WTC11 (cell line): ENCODE data around the gene ELP4. TPM values are rescaled to one million over a fixed set of nuclear protein-coding genes. Genes with fewer than 3 reads are reported as not detected.
A peak's percentile ranks its signal among the peaks of the same experiment; 100 is the strongest.

Source experiments
- ATAC-seq: fragments of 200-7000 bp; cut with Tn5 transposase; 2 replicates; pipeline ENCODE4 v1.10.0; 2021; ENCODE audit warnings: mild to moderate bottlenecking, moderate library complexity
- CTCF ChIA-PET: fragments of 300-600 bp; sonication (Branson Sonifier 250); formaldehyde crosslinking; loops from one replicate; lab custom pipeline; 2021; ENCODE audit warnings: antibody characterized with exemption; lab: Charles Lee
- POLR2A ChIA-PET: fragments of 350-600 bp; sonication (Branson Sonifier 250); formaldehyde crosslinking; loops from one replicate; lab custom pipeline; 2021; ENCODE audit warnings: antibody characterized with exemption; lab: Charles Lee
- DNase-seq: peaks from one replicate; pipeline ENCODE4 v3.0.0; 2021; ENCODE audit warnings: low spot score
- H3K27ac Mint-ChIP-seq: 2 replicates; pipeline ENCODE4 v1.8.0; 2021; ENCODE audit warnings: mixed read lengths
- H3K27me3 Mint-ChIP-seq: 2 replicates; pipeline ENCODE4 v1.8.0; 2021; ENCODE audit warnings: low read depth, mild to moderate bottlenecking, moderate library complexity, mixed read lengths
- H3K36me3 Mint-ChIP-seq: 2 replicates; pipeline ENCODE4 v1.8.0; 2021; ENCODE audit warnings: mixed read lengths
- H3K4me1 Mint-ChIP-seq: 2 replicates; pipeline ENCODE4 v1.8.0; 2022; ENCODE audit warnings: mixed read lengths
- H3K4me3 Mint-ChIP-seq: 2 replicates; pipeline ENCODE4 v1.8.0; 2021; ENCODE audit warnings: mild to moderate bottlenecking, moderate library complexity, mixed read lengths
- H3K9me3 Mint-ChIP-seq: 2 replicates; pipeline ENCODE4 v1.8.0; 2021; ENCODE audit warnings: mixed read lengths
- CREM ChIP-seq: sonication (generic); formaldehyde crosslinking; IDR thresholded peaks from 2 replicates; pipeline ENCODE4 v1.8.1; 2022; ENCODE audit warnings: mild to moderate bottlenecking, missing genetic modification reagents, moderate library complexity
- E2F4 ChIP-seq: sonication (generic); formaldehyde crosslinking; IDR thresholded peaks from 2 replicates; pipeline ENCODE4 v1.8.1; 2022; ENCODE audit warnings: low read depth, mild to moderate bottlenecking, moderate library complexity, missing genetic modification reagents, borderline replicate concordance
- HMGXB4 ChIP-seq: sonication (generic); formaldehyde crosslinking; IDR thresholded peaks from 2 replicates; pipeline ENCODE4 v1.8.1; 2023; ENCODE audit warnings: mild to moderate bottlenecking, moderate library complexity, missing genetic modification reagents
- JAZF1 ChIP-seq: fragments of 250-450 bp; sonication (Bioruptor Pico); IDR thresholded peaks from 2 replicates; pipeline ENCODE4 v1.9.0; 2021; ENCODE audit warnings: moderate library complexity, mild to moderate bottlenecking, inconsistent platforms
- MLX ChIP-seq: sonication (generic); formaldehyde crosslinking; IDR thresholded peaks from 2 replicates; pipeline ENCODE4 v1.8.1; 2023; ENCODE audit warnings: mild to moderate bottlenecking, missing genetic modification reagents, moderate library complexity
- PREB ChIP-seq: sonication (generic); formaldehyde crosslinking; IDR thresholded peaks from 2 replicates; pipeline ENCODE4 v1.8.1; 2022; ENCODE audit warnings: mild to moderate bottlenecking, missing genetic modification reagents, moderate library complexity, borderline replicate concordance
- ZMAT4 ChIP-seq: fragments of 250-450 bp; sonication (Bioruptor Pico); IDR thresholded peaks from 2 replicates; pipeline ENCODE4 v1.9.0; 2021; ENCODE audit warnings: mild to moderate bottlenecking
- ZNF396 ChIP-seq: fragments of 250-450 bp; sonication (Bioruptor Pico); IDR thresholded peaks from 2 replicates; pipeline ENCODE4 v1.8.0; 2021; ENCODE audit warnings: mild to moderate bottlenecking, moderate library complexity, borderline replicate concordance
- total RNA-seq: library from RNA; stranded (reverse); gene quantifications from 3 replicates; pipeline ENCODE4 v1.2.3, GENCODE V29; 2021

Gene ELP4
- total RNA-seq, 1 experiment from 2014 or later = 14.6 TPM

GRCh38 chr11:31824332-31824878 lies 314.8 kb downstream of the ELP4 start (continued):
- TF ChIP-seq PREB (CRISPR knock-in tag) = no peak

- Mint-ChIP-seq H3K4me3 (peak overlapping the region; percentile 70), H3K4me1 (peaks cover 73% of the 10 kb centered on the region), H3K27me3 (peaks cover 99% of the 10 kb centered on the region), H3K9me3 (no peaks in the 10 kb centered on the region), H3K27ac (no peak overlapping the region), H3K36me3 (no peaks in the 10 kb centered on the region)
- no peak for TF ChIP-seq JAZF1
- 0 out of 2 replicates have a peak, but pooled peaks have one; percentile 32 for TF ChIP-seq CREM
- ATAC-seq (no peak), DNase-seq (no peak)
- ChIA-PET POLR2A (interaction anchor here (0.5 to 1.6 kb wide), 2 partner anchors 12 to 28 kb away, joined by 3 to 5 read pairs; no protein-coding TSS in a partner anchor), CTCF (interaction anchor here (0.6 to 2.5 kb wide), 5 partner anchors 9 to 588 kb away, joined by 3 to 13 read pairs (median 4); no protein-coding TSS in a partner anchor)
Observed at GRCh38 chr11:31824879-31825837, 315.6 kb downstream of the ELP4 start.

GRCh38 chr11:31825838-31826484 lies 316.4 kb downstream of the ELP4 start:
- ChIA-PET POLR2A (no interaction called here), CTCF (interaction anchor here (0.6 to 1.1 kb wide), 2 partner anchors 9 to 588 kb away, joined by 3 to 4 read pairs; no protein-coding TSS in a partner anchor)
- peak overlapping the region; percentile 70 for H3K4me3 Mint-ChIP-seq
- no peaks in the 10 kb centered on the region for H3K9me3 Mint-ChIP-seq
- H3K36me3 Mint-ChIP-seq = no peaks in the 10 kb centered on the region
- no peak for TF ChIP-seq ZMAT4
- DNase-seq (no peak), ATAC-seq (peak; percentile 27)
- no peak overlapping the region for H3K27ac Mint-ChIP-seq
- H3K4me1 Mint-ChIP-seq = peaks cover 70% of the 10 kb centered on the region
- H3K27me3 Mint-ChIP-seq = peaks cover 95% of the 10 kb centered on the region

- no peak for TF ChIP-seq ZNF396 (CRISPR knock-in tag)
- TF ChIP-seq HMGXB4 (CRISPR knock-in tag) = peak; percentile 37; the same call in 1 of the 2 replicates
- Mint-ChIP-seq H3K9me3 (no peaks in the 10 kb centered on the region), H3K36me3 (no peaks in the 10 kb centered on the region), H3K27ac (no peak overlapping the region), H3K27me3 (peaks cover 86% of the 10 kb centered on the region), H3K4me3 (peak overlapping the region; percentile 70), H3K4me1 (peaks cover 62% of the 10 kb centered on the region)
- POLR2A ChIA-PET = no interaction called here
- ATAC-seq = peak; percentile 13
- CTCF ChIA-PET = no interaction called here
- no peak for DNase-seq
Observed at GRCh38 chr11:31826536-31827438, 317.2 kb downstream of the ELP4 start.

- peaks cover 78% of the 10 kb centered on the region for H3K27me3 Mint-ChIP-seq
- DNase-seq (no peak), ATAC-seq (no peak)
- H3K4me3 Mint-ChIP-seq = peak overlapping the region; percentile 68
- ChIA-PET CTCF (no interaction called here), POLR2A (no interaction called here)
- no peaks in the 10 kb centered on the region for H3K9me3 Mint-ChIP-seq
- H3K4me1 Mint-ChIP-seq = peaks cover 56% of the 10 kb centered on the region
- TF ChIP-seq E2F4 (CRISPR knock-in tag) (no peak), MLX (CRISPR knock-in tag) (no peak)
- no peak overlapping the region for H3K27ac Mint-ChIP-seq
- no peaks in the 10 kb centered on the region for H3K36me3 Mint-ChIP-seq
Observed at GRCh38 chr11:31827455-31828206, 318.1 kb downstream of the ELP4 start.
